Measurements from ENCODE around the gene SEH1L.
A peak's percentile ranks its signal among the peaks of the same experiment; 100 is the strongest.
"Not testable (repeated sequence)": the region's sequence is repeated elsewhere in the genome, so short reads cannot be mapped to it uniquely, and the experiment has no call there.

SEH1L gene

GRCh38 chr18:12958478-12958877 is 10.7 kb downstream of the SEH1L start:
- Mint-ChIP-seq H3K4me3 (no peak overlapping the region), H3K9me3 (no peaks in the 10 kb centered on the region), H3K27me3 (no peaks in the 10 kb centered on the region), H3K4me1 (peaks cover 5% of the 10 kb centered on the region), H3K27ac (ENCODE audit: low read depth) (no peak overlapping the region), H3K36me3 (ENCODE audit: insufficient read depth) (peaks cover 28% of the 10 kb centered on the region)
- ATAC-seq (replicated peaks; ENCODE audit: extremely low read depth, poor library complexity, severe bottlenecking) (no peak), DNase-seq (ENCODE audit: low spot score in 2 of 2) (no peak)

DNA sequence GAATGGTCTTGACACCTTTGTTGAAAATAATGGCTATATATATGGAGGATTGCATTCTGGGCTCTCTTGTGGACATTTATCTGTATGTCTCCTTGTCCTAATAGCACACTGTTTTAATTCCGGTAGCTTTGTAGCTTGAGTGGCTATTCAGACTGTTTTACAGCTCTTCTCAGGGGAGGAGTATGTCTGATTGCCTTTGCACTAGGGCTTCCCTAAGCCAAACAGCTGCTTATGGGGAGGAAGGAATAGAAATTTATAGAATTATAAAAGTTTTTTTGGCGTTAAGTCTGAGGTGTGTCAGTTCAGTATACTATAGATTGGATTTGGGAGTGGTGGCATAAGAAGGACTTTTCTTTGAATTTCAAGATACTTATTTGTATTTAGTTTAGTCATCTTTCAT is 12.6 kb downstream of the SEH1L start:
- Mint-ChIP-seq H3K4me1 (peaks cover 5% of the 10 kb centered on the region), H3K9me3 (no peaks in the 10 kb centered on the region), H3K27ac (ENCODE audit: low read depth) (no peak overlapping the region), H3K27me3 (no peaks in the 10 kb centered on the region), H3K36me3 (ENCODE audit: insufficient read depth) (peaks cover 38% of the 10 kb centered on the region), H3K4me3 (no peak overlapping the region)
- ATAC-seq (replicated peaks; ENCODE audit: extremely low read depth, poor library complexity, severe bottlenecking), result no peak
- DNase-seq (ENCODE audit: low spot score in 2 of 2), result no peak

DNA sequence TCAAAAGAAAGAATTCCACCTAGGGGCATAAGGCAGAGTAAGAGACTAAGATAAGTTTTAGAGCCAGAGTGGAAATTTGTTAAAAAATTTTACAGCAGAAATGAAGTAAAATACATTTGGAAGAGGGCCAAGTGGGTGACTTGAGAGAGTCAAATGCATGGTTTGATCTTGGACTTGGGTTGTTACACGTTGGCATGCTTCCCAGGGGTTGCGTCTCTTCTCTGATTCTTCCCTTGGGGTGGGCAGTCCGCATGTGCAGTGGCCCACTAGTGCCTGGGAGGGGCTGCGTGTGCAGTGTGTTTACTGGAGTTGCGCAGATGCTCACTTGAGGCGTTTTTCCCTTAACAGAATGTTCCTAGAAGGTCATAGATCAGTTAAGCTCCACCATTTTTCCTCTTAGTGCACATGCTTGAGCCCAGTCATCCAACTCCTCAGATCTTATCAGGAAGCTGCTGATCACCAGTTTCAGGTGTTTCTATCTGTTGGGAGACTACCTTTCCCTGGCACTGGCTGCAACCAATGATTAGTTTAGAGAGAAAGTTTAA is 13.1 kb downstream of the SEH1L start:
- H3K4me1 Mint-ChIP-seq, result peaks cover 5% of the 10 kb centered on the region
- no peak overlapping the region for H3K4me3 Mint-ChIP-seq
- no peak for DNase-seq (ENCODE audit: low spot score in 2 of 2)
- no peak for ATAC-seq (replicated peaks; ENCODE audit: extremely low read depth, poor library complexity, severe bottlenecking)
- H3K9me3 Mint-ChIP-seq, result no peaks in the 10 kb centered on the region
- H3K27ac Mint-ChIP-seq (ENCODE audit: low read depth), result no peak overlapping the region
- H3K36me3 Mint-ChIP-seq (ENCODE audit: insufficient read depth), result peaks cover 43% of the 10 kb centered on the region
- H3K27me3 Mint-ChIP-seq, result no peaks in the 10 kb centered on the region

DNA sequence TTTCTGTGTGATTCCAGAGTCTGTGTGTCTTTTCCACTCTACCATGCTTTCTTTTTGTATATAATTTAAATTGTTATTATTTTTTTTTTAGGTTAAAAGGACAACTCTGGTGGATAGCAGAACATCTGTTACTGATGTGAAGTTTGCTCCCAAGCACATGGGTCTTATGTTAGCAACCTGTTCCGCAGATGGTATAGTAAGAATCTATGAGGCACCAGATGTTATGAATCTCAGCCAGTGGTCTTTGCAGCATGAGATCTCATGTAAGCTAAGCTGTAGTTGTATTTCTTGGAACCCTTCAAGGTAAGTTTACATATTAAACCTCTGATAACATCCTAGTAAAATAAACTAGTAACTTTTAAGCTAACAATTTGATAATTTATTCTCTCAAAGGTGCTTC is 15.3 kb downstream of the SEH1L start:
- Mint-ChIP-seq H3K27me3 (no peaks in the 10 kb centered on the region), H3K27ac (ENCODE audit: low read depth) (no peak overlapping the region), H3K36me3 (ENCODE audit: insufficient read depth) (peaks cover 39% of the 10 kb centered on the region), H3K4me1 (peaks cover 5% of the 10 kb centered on the region), H3K4me3 (no peak overlapping the region), H3K9me3 (no peaks in the 10 kb centered on the region)
- ATAC-seq (replicated peaks; ENCODE audit: extremely low read depth, poor library complexity, severe bottlenecking), result no peak
- DNase-seq (ENCODE audit: low spot score in 2 of 2), result no peak

- Mint-ChIP-seq H3K4me3 (no peak overlapping the region), H3K27me3 (no peaks in the 10 kb centered on the region), H3K36me3 (ENCODE audit: insufficient read depth) (peaks cover 38% of the 10 kb centered on the region), H3K4me1 (no peaks in the 10 kb centered on the region), H3K27ac (ENCODE audit: low read depth) (no peak overlapping the region), H3K9me3 (no peaks in the 10 kb centered on the region)
- ATAC-seq (replicated peaks; ENCODE audit: extremely low read depth, poor library complexity, severe bottlenecking) (no peak), DNase-seq (ENCODE audit: low spot score in 2 of 2) (no peak)
Observed at GRCh38 chr18:12968115-12968514, 20.3 kb downstream of the SEH1L start.

DNA sequence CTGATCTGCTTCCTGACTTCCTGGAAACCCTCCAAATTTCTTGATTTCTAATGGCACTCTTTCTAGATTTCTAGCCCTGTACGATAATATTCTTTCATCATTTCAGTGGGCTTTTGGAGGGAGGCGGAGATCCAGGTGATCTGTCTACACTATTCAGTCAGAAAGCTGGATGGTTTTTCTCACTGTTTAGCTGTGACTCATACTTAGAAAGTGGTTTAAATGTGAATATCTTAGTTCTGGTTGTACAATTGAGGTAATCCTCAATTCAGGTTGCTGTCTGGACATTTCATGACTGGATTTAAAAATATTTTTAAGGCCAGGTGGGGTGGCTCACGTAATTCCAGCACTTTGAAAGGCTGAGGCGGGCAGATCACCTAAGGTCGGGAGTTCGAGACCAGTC is 20.8 kb downstream of the SEH1L start:
- Mint-ChIP-seq H3K4me3 (no peak overlapping the region), H3K36me3 (ENCODE audit: insufficient read depth) (peaks cover 40% of the 10 kb centered on the region), H3K27me3 (no peaks in the 10 kb centered on the region), H3K4me1 (no peaks in the 10 kb centered on the region), H3K27ac (ENCODE audit: low read depth) (no peak overlapping the region), H3K9me3 (no peaks in the 10 kb centered on the region)
- DNase-seq (ENCODE audit: low spot score in 2 of 2), result no peak
- no peak for ATAC-seq (replicated peaks; ENCODE audit: extremely low read depth, poor library complexity, severe bottlenecking)

GRCh38 chr18:12973562-12974213 is 25.9 kb downstream of the SEH1L start:
- Mint-ChIP-seq H3K4me3 (no peak overlapping the region), H3K9me3 (no peaks in the 10 kb centered on the region), H3K36me3 (ENCODE audit: insufficient read depth) (peaks cover 35% of the 10 kb centered on the region), H3K4me1 (peaks cover 8% of the 10 kb centered on the region), H3K27me3 (no peaks in the 10 kb centered on the region), H3K27ac (ENCODE audit: low read depth) (no peak overlapping the region)
- ATAC-seq (replicated peaks; ENCODE audit: extremely low read depth, poor library complexity, severe bottlenecking) (no peak), DNase-seq (ENCODE audit: low spot score in 2 of 2) (no peak)

DNA sequence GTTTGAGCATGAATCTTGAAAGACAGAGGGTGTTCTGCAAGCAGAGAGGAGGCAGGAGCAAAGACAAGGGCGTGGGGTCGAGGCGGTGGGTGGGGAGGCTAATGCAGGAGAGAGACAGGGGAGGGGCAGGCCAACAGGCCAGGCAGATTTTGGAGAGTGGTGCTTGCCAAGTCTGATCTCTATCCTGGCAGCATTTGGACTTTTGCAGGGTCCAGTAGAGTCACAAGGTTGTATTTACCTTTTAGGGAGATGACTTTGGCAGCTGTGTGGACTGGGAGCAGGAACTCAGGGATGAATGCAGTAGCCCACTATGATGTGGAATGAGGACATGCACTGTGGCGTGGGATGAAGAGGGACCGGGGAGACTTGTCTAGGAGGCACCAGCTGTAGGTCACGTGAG is 27.7 kb downstream of the SEH1L start:
- Mint-ChIP-seq H3K4me3 (no peak overlapping the region), H3K36me3 (ENCODE audit: insufficient read depth) (peaks cover 31% of the 10 kb centered on the region), H3K27ac (ENCODE audit: low read depth) (no peak overlapping the region), H3K27me3 (no peaks in the 10 kb centered on the region), H3K9me3 (no peaks in the 10 kb centered on the region), H3K4me1 (peaks cover 8% of the 10 kb centered on the region)
- ATAC-seq (replicated peaks; ENCODE audit: extremely low read depth, poor library complexity, severe bottlenecking), result no peak
- DNase-seq (ENCODE audit: low spot score in 2 of 2), result no peak

DNA sequence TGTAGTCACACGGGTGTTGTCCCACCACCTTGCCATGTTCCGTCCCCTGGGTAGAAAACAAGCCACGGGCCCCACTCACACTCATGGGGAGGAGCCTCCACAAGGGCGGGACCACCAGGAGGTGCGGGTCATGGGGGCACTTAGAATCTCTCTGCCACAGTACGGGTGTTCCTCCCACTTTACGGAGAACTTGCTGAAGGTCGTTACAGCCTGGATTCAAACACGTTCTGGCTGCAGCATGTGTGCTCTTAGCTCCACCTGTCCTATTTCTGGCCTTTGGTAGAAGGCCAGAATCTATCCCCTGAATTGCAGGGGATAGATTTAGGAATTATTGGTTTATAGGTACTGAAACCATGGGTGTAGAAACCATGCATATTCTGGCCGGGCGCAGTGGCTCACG is 28.5 kb downstream of the SEH1L start:
- DNase-seq (ENCODE audit: low spot score in 2 of 2), result no peak
- ATAC-seq (replicated peaks; ENCODE audit: extremely low read depth, poor library complexity, severe bottlenecking), result no peak
- Mint-ChIP-seq H3K9me3 (no peaks in the 10 kb centered on the region), H3K27me3 (no peaks in the 10 kb centered on the region), H3K4me1 (peaks cover 8% of the 10 kb centered on the region), H3K4me3 (no peak overlapping the region), H3K36me3 (ENCODE audit: insufficient read depth) (peaks cover 29% of the 10 kb centered on the region), H3K27ac (ENCODE audit: low read depth) (no peak overlapping the region)

DNA sequence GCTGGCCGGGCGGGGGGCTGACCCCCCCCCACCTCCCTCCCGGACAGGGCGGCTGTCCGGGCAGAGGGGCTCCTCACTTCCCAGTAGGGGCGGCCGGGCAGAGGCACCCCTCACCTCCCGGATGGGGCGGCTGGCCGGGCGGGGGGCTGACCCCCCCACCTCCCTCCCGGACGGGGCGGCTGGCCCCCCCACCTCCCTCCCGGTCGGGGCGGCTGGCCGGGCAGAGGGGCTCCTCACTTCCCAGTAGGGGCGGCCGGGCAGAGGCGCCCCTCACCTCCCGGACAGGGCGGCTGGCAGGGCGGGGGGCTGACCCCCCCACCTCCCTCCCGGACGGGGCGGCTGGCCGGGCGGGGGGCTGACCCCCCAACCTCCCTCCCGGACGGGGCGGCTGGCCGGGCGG is 32.3 kb downstream of the SEH1L start:
- H3K4me1 Mint-ChIP-seq; H3K4me3 Mint-ChIP-seq; ATAC-seq (replicated peaks; ENCODE audit: extremely low read depth, poor library complexity, severe bottlenecking); H3K27me3 Mint-ChIP-seq; H3K27ac Mint-ChIP-seq (ENCODE audit: low read depth); H3K9me3 Mint-ChIP-seq; DNase-seq (ENCODE audit: low spot score in 2 of 2): not testable (repeated sequence)
- H3K36me3 Mint-ChIP-seq (ENCODE audit: insufficient read depth), result peaks cover 15% of the 10 kb centered on the region

DNA sequence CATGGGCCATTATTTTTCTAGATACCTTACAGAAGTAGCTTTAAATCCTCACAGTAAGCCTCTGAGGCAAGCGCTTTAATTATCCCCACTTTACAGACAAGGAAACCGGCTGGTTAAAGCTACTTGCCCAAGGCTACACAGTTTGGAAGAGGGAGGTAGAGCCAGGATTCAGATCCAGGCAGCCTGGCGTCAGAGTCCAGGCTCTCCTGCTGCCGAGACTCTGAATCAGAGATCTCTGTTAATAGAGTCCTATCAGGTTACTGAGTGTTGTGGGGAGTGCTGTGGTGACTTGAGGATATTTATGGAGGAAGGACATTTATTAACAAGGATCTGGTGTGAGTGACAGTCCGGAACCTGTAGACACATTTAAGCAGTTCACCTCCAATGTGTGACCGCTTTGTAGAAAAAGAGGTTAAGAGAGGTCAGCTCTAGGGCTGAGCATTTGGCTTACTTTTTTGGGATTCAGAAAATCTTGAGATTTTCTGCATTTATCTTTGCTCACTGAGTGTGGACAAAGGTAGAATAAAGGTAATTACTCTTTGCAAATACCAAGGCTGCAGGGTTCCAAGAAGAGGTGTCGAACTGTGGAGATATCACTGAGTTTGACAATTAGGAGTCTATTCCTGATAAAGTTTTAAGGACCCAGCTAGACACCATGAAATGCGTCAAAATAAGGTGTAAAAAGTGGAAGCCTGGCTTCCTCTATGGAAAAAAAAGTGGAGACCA is 41.7 kb downstream of the SEH1L start:
- Mint-ChIP-seq H3K4me3 (peak overlapping the region; percentile 94), H3K9me3 (no peaks in the 10 kb centered on the region), H3K4me1 (peaks cover 32% of the 10 kb centered on the region), H3K27ac (ENCODE audit: low read depth) (peak overlapping the region; percentile 31), H3K36me3 (ENCODE audit: insufficient read depth) (peaks cover 23% of the 10 kb centered on the region), H3K27me3 (no peaks in the 10 kb centered on the region)
- ATAC-seq (replicated peaks; ENCODE audit: extremely low read depth, poor library complexity, severe bottlenecking), result no peak
- no peak for DNase-seq (ENCODE audit: low spot score in 2 of 2)

- no peaks in the 10 kb centered on the region for H3K9me3 Mint-ChIP-seq
- peak overlapping the region; percentile 94 for H3K4me3 Mint-ChIP-seq
- peaks cover 32% of the 10 kb centered on the region for H3K4me1 Mint-ChIP-seq
- DNase-seq (ENCODE audit: low spot score in 2 of 2) (peak in 1 of 2 donors; percentile 35), ATAC-seq (replicated peaks; ENCODE audit: extremely low read depth, poor library complexity, severe bottlenecking) (peak; percentile 12)
- peak overlapping the region; percentile 31 for H3K27ac Mint-ChIP-seq (ENCODE audit: low read depth)
- H3K36me3 Mint-ChIP-seq (ENCODE audit: insufficient read depth), result peaks cover 23% of the 10 kb centered on the region
- no peaks in the 10 kb centered on the region for H3K27me3 Mint-ChIP-seq
Observed at GRCh38 chr18:12990123-12990475, 42.3 kb downstream of the SEH1L start.

DNA sequence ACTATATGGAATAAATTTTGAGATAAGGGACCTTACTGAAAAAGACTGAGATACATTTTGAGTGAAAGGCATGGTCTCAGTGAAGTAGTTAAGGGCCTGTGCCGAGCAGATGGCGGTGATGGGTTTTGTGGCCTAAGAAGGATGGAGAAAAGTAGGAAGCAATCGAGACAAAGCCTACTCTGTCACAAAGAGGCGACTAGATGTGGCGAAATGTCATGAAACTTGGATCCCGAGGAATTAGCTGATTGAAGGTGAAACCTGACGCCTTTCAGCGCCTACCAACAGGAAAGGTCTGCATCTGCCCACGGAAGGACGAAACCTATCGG is 42.8 kb downstream of the SEH1L start:
- DNase-seq (ENCODE audit: low spot score in 2 of 2), result no peak
- H3K27ac Mint-ChIP-seq (ENCODE audit: low read depth), result peak overlapping the region; percentile 31
- no peaks in the 10 kb centered on the region for H3K9me3 Mint-ChIP-seq
- peak overlapping the region; percentile 94 for H3K4me3 Mint-ChIP-seq
- H3K36me3 Mint-ChIP-seq (ENCODE audit: insufficient read depth), result peaks cover 23% of the 10 kb centered on the region
- no peaks in the 10 kb centered on the region for H3K27me3 Mint-ChIP-seq
- peaks cover 32% of the 10 kb centered on the region for H3K4me1 Mint-ChIP-seq
- no peak for ATAC-seq (replicated peaks; ENCODE audit: extremely low read depth, poor library complexity, severe bottlenecking)

Measured in central memory CD8-positive, alpha-beta T cell (primary cell).